Gastroesophageal sphincter (tissue), 4 donors: Measurements from ENCODE around the gene PRDM16. TPM values are rescaled to one million over a fixed set of nuclear protein-coding genes. Genes with fewer than 3 reads are reported as not detected.

Experiments used
- ATAC-seq: fragments of 150-250 bp; one replicate; pipeline ENCODE4 v1.9.1; 2016; ENCODE audit warnings: mild to moderate bottlenecking, moderate library complexity
- H3K27ac ChIP-seq, 4 donors: fragments of 200-600 bp; sonication (generic) in 3 of 4; 1 replicate in 3 of 4; 2 replicates in 1 of 4; pipeline ENCODE4 v1.5.1; 2016 to 2019
- H3K27me3 ChIP-seq: fragments of 200-600 bp; sonication (generic); one replicate; pipeline ENCODE4 v1.5.1; 2019
- H3K36me3 ChIP-seq, 2 donors: fragments of 200-600 bp; sonication (generic); one replicate each; pipeline ENCODE4 v1.5.1; 2019; ENCODE audit warnings: control low read depth in 1 of 2
- H3K4me1 ChIP-seq, 3 donors: fragments of 200-600 bp; sonication (generic); 1 replicate in 2 of 3; 2 replicates in 1 of 3; pipeline ENCODE4 v1.5.1; 2016 to 2019; ENCODE audit warnings: control low read depth in 2 of 3
- H3K4me3 ChIP-seq, 2 donors: fragments of 200-600 bp; sonication (generic); one replicate each; pipeline ENCODE4 v1.5.1; 2019; ENCODE audit warnings: mild to moderate bottlenecking in 1 of 2, moderate library complexity in 1 of 2
- H3K9me3 ChIP-seq, 3 donors: fragments of 200-600 bp; sonication (generic); one replicate each; pipeline ENCODE4 v1.5.1; 2017 to 2019; ENCODE audit warnings: control low read depth in 2 of 3
- EP300 ChIP-seq: sonication (generic); formaldehyde crosslinking; IDR thresholded peaks from one replicate; pipeline ENCODE4 v1.6.1; 2017; ENCODE audit warnings: antibody characterized with exemption, mild to moderate bottlenecking
- POLR2A ChIP-seq, 2 donors: fragments of 450-650 bp; IDR thresholded peaks; one replicate each; pipeline ENCODE4 v1.6.1; 2017; ENCODE audit warnings: antibody characterized with exemption in 2 of 2, mild to moderate bottlenecking in 2 of 2, moderate library complexity in 1 of 2
- POLR2AphosphoS5 ChIP-seq: sonication (generic); formaldehyde crosslinking; IDR thresholded peaks from one replicate; pipeline ENCODE4 v1.6.1; 2017; ENCODE audit warnings: antibody characterized with exemption
- WGBS, 2 donors: methylation state at CpG; one replicate each; pipeline ENCODE4 v1.1.5; 2018; ENCODE audit warnings: low coverage in 1 of 2; 5-methylcytosine and 5-hydroxymethylcytosine counted together
- total RNA-seq, 4 donors: library from RNA; depleted of rRNA; stranded (reverse); fragments of >200 nt; gene quantifications; one replicate each; pipeline ENCODE4 v1.1.0, GENCODE V29; 2016
- TF ChIP-seq, protein P1 (sequence below), 4 experiments: fragments of 200-600 bp in 2 of 4; fragments of 450-650 bp in 2 of 4; sonication (generic) in 1 of 4; IDR thresholded peaks; one replicate each; pipeline ENCODE4 v1.5.1; 2017 to 2019; ENCODE audit warnings: antibody characterized with exemption in 4 of 4, mild to moderate bottlenecking in 2 of 4, moderate library complexity in 2 of 4

PRDM16 gene
- total RNA-seq, 4 donors from 2014 or later, result 1.1 to 3.4 (median 1.6) TPM

DNA sequence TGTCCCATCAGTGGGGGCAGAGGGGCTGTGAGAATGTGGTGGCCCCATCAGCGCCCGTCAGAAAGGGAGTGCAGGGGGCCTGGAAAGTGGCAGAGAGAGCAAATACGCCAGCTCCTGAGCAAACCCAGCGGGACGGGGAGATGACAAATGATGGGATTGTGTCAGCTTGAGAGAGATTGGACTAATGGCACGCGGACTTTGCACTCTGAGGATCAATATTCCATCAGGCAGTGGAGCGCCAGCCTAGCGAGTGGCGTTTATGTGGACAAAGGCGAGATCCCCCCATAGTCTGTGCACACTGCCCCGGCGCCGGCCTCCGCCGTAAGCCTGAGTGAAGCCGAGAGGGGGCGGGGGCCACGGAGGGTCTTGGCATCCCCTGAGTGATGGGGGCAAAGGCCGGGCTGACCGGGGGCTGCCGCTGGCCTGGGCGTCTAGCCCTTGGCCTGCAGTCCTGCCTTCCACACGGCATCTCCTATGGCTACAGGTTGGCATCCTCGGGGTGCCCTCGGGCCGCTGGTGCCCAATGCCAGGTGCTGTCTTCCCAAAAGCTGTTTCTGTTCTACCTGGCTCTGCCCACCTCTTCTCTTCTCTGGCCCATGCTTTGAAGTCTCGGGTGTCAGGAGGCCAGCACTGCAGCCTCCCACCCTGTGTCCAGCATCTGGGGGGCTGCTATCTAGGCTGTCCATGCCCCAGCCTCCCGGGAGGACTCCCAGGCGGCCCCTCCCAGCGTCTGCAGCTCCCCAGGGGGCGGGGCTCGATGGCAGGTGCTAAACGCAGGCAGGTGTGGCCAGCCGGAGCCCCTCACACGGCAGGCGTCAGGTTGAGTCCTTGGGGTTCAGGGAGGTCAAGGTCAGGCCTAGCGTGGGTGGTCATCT lies 46.5 kb downstream of the PRDM16 start:
- H3K27me3 ChIP-seq, result peaks cover 28% of the 10 kb centered on the region
- no peaks in the 10 kb centered on the region for H3K9me3 ChIP-seq
- no peak for ATAC-seq
- no peak overlapping the region for H3K4me3 ChIP-seq
- H3K27ac ChIP-seq, result no peak overlapping the region
- no peaks in the 10 kb centered on the region for H3K36me3 ChIP-seq
- 70% methylated on average over 2 of the region's 38 CpGs; no CpG with 5 or more reads in 1 of the 2 donors for whole genome bisulfite sequencing, 2 donors
- H3K4me1 ChIP-seq, result no peaks in the 10 kb centered on the region
- TF ChIP-seq POLR2A (IDR thresholded peaks at IDR 0.05) (no peak), EP300 (no peak), POLR2AphosphoS5 (no peak)
- TF ChIP-seq, protein P1, sequence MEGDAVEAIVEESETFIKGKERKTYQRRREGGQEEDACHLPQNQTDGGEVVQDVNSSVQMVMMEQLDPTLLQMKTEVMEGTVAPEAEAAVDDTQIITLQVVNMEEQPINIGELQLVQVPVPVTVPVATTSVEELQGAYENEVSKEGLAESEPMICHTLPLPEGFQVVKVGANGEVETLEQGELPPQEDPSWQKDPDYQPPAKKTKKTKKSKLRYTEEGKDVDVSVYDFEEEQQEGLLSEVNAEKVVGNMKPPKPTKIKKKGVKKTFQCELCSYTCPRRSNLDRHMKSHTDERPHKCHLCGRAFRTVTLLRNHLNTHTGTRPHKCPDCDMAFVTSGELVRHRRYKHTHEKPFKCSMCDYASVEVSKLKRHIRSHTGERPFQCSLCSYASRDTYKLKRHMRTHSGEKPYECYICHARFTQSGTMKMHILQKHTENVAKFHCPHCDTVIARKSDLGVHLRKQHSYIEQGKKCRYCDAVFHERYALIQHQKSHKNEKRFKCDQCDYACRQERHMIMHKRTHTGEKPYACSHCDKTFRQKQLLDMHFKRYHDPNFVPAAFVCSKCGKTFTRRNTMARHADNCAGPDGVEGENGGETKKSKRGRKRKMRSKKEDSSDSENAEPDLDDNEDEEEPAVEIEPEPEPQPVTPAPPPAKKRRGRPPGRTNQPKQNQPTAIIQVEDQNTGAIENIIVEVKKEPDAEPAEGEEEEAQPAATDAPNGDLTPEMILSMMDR (IDR thresholded peaks at IDR 0.05), result no peak

- H3K9me3 ChIP-seq, result no peaks in the 10 kb centered on the region
- ATAC-seq, result no peak
- 83% methylated on average over 1 of the region's 18 CpGs; no CpG with 5 or more reads in 1 of the 2 donors for WGBS, 2 donors
- H3K27me3 ChIP-seq, result peaks cover 21% of the 10 kb centered on the region
- H3K4me1 ChIP-seq, result no peaks in the 10 kb centered on the region
- no peak overlapping the region for H3K27ac ChIP-seq
- no peaks in the 10 kb centered on the region for H3K36me3 ChIP-seq
- TF ChIP-seq EP300 (no peak), POLR2A (IDR thresholded peaks at IDR 0.05) (no peak), POLR2AphosphoS5 (no peak)
- TF ChIP-seq, protein P1 (IDR thresholded peaks at IDR 0.05), result no peak
- no peak overlapping the region for H3K4me3 ChIP-seq
Observed at GRCh38 chr1:3116150-3116510, 47.1 kb downstream of the PRDM16 start.

GRCh38 chr1:3116560-3116959 lies 47.6 kb downstream of the PRDM16 start:
- H3K4me1 ChIP-seq, result no peaks in the 10 kb centered on the region
- TF ChIP-seq POLR2AphosphoS5 (no peak), POLR2A (IDR thresholded peaks at IDR 0.05) (no peak), EP300 (no peak)
- TF ChIP-seq, protein P1 (IDR thresholded peaks at IDR 0.05), result no peak
- ATAC-seq, result no peak
- H3K27me3 ChIP-seq, result peaks cover 21% of the 10 kb centered on the region
- no peak overlapping the region for H3K27ac ChIP-seq
- no CpG with 5 or more reads among the region's 13 CpGs for WGBS, 2 donors
- H3K36me3 ChIP-seq, result no peaks in the 10 kb centered on the region
- no peaks in the 10 kb centered on the region for H3K9me3 ChIP-seq
- no peak overlapping the region for H3K4me3 ChIP-seq

GRCh38 chr1:3117879-3118278 lies 48.9 kb downstream of the PRDM16 start:
- no peaks in the 10 kb centered on the region for H3K4me1 ChIP-seq
- WGBS, 2 donors, result 93 to 100% methylated on average over 1 to 5 of the region's 16 CpGs

More at GRCh38 chr1:3117879-3118278, 48.9 kb downstream of the PRDM16 start:
- peaks cover 16% of the 10 kb centered on the region for H3K27me3 ChIP-seq
- no peak overlapping the region for H3K27ac ChIP-seq
- H3K9me3 ChIP-seq, result no peaks in the 10 kb centered on the region
- no peak for ATAC-seq
- no peaks in the 10 kb centered on the region for H3K36me3 ChIP-seq
- H3K4me3 ChIP-seq, result no peak overlapping the region
- TF ChIP-seq, protein P1 (IDR thresholded peaks at IDR 0.05), result no peak
- no peak for TF ChIP-seq POLR2A (IDR thresholded peaks at IDR 0.05)
- no peak for TF ChIP-seq POLR2AphosphoS5
- no peak for TF ChIP-seq EP300
